ENCODE results near the gene CCDC81.
"Not testable (repeated sequence)": the region's sequence is repeated elsewhere in the genome, so short reads cannot be mapped to it uniquely, and the experiment has no call there.

The CCDC81 gene

GRCh38 chr11:86374586-86374985, at the start of gene CCDC81:
TSS of gene CCDC81 (plus strand) at chr11:86374887. CDS start at chr11:86375164, 277 bp downstream.
- Histone ChIP-seq H3K4me1 (ENCODE audit: control insufficient read depth in 1 of 2, insufficient read depth in 2 of 2, low read length in 2 of 2) (no peaks in the 10 kb centered on the region), H3K9me3 (ENCODE audit: control insufficient read depth in 1 of 2, low read length in 2 of 2) (no peaks in the 10 kb centered on the region), H3K4me3 (ENCODE audit: low read depth in 1 of 2, low read length in 2 of 2) (peak within 1 kb of the TSS; percentile 32 to 54), H3K27ac (ENCODE audit: low read length) (no peak within 1 kb of the TSS), H3K27me3 (ENCODE audit: low read depth, low read length) (no peaks in the 10 kb centered on the region), H3K36me3 (ENCODE audit: control insufficient read depth in 1 of 2, insufficient read depth in 2 of 2, low read length in 2 of 2) (no peaks in the 10 kb centered on the region)

DNA sequence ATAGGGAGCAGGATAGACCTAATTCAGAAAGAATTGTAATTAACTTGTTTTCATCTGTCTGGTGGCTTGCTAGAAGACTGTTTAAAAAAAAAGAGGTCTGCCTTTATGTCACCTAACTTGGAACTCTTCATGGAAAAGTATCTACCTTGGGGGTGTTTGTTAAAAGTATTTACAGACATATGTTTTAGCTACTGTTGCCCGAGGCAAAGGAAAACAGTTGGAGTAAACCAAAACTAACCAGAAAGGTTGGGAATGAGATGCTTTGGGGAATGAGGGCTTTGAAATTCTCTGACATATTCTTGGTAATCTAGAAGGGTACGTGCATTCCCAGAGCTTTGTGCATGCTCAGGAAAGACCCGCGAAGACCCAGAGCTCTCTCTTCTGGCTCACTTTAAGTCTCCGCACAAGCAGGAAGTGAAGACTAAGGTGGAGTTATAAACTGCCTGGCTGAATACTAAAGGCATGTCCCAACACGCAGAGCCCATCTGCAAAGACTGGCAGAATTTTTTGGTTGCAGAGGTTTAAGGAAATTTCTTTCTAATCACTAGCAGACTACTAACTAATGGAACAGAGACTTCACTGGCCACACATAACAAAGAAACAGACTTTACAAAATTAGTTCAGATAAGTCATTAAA, 39.4 kb upstream of the CCDC81 start:
- H3K36me3 ChIP-seq (ENCODE audit: control insufficient read depth in 1 of 2, insufficient read depth in 2 of 2, low read length in 2 of 2), result peaks cover 8 to 38% of the 10 kb centered on the region in 2 donors
- H3K27me3 ChIP-seq (ENCODE audit: low read depth, low read length), result no peaks in the 10 kb centered on the region
- no peak overlapping the region for H3K27ac ChIP-seq (ENCODE audit: low read length)
- H3K4me3 ChIP-seq (ENCODE audit: low read depth in 1 of 2, low read length in 2 of 2), result no peak overlapping the region
- no peaks in the 10 kb centered on the region for H3K9me3 ChIP-seq (ENCODE audit: control insufficient read depth in 1 of 2, low read length in 2 of 2)
- no peaks in the 10 kb centered on the region for H3K4me1 ChIP-seq (ENCODE audit: control insufficient read depth in 1 of 2, insufficient read depth in 2 of 2, low read length in 2 of 2)

GRCh38 chr11:86337227-86337626, 37.5 kb upstream of the CCDC81 start:
- no peak overlapping the region for H3K27ac ChIP-seq (ENCODE audit: low read length)
- H3K4me3 ChIP-seq (ENCODE audit: low read depth in 1 of 2, low read length in 2 of 2), result no peak overlapping the region
- H3K27me3 ChIP-seq (ENCODE audit: low read depth, low read length), result no peaks in the 10 kb centered on the region
- H3K4me1 ChIP-seq (ENCODE audit: control insufficient read depth in 1 of 2, insufficient read depth in 2 of 2, low read length in 2 of 2), result no peaks in the 10 kb centered on the region
- no peaks in the 10 kb centered on the region for H3K9me3 ChIP-seq (ENCODE audit: control insufficient read depth in 1 of 2, low read length in 2 of 2)
- peaks cover 8 to 38% of the 10 kb centered on the region in 2 donors for H3K36me3 ChIP-seq (ENCODE audit: control insufficient read depth in 1 of 2, insufficient read depth in 2 of 2, low read length in 2 of 2)

- no peaks in the 10 kb centered on the region for H3K27me3 ChIP-seq (ENCODE audit: low read depth, low read length)
- no peaks in the 10 kb centered on the region for H3K9me3 ChIP-seq (ENCODE audit: control insufficient read depth in 1 of 2, low read length in 2 of 2)
- H3K4me3 ChIP-seq (ENCODE audit: low read depth in 1 of 2, low read length in 2 of 2), result no peak overlapping the region
- H3K4me1 ChIP-seq (ENCODE audit: control insufficient read depth in 1 of 2, insufficient read depth in 2 of 2, low read length in 2 of 2), result no peaks in the 10 kb centered on the region
- H3K36me3 ChIP-seq (ENCODE audit: control insufficient read depth in 1 of 2, insufficient read depth in 2 of 2, low read length in 2 of 2), result peaks cover 0 to 25% of the 10 kb centered on the region in 2 donors
- H3K27ac ChIP-seq (ENCODE audit: low read length), result no peak overlapping the region
These were observed 33.3 kb upstream of the CCDC81 start for GRCh38 chr11:86341382-86341781.

DNA sequence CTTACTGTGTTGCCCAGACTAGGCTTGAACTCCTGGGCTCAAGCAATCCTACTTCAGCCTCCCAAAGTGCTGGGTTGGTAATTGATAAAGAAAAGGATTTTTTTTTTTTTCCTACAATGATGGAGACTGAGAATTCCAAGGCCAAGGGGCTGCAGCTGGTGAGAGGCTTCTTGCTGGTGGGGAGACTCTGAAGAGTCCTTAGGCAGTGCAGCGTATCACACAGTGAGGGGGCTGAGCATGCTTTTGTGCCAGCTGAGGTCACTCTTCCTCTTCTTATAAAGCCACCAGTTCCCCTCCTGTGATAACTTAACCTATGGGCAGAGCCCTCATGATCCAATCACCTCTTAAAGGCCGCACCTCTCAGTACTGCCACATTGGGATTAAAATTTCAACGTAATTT, 28.2 kb upstream of the CCDC81 start:
- Histone ChIP-seq H3K27me3 (ENCODE audit: low read depth, low read length) (no peaks in the 10 kb centered on the region), H3K9me3 (ENCODE audit: control insufficient read depth in 1 of 2, low read length in 2 of 2) (no peaks in the 10 kb centered on the region), H3K4me1 (ENCODE audit: control insufficient read depth in 1 of 2, insufficient read depth in 2 of 2, low read length in 2 of 2) (no peaks in the 10 kb centered on the region), H3K27ac (ENCODE audit: low read length) (no peak overlapping the region), H3K4me3 (ENCODE audit: low read depth in 1 of 2, low read length in 2 of 2) (no peak overlapping the region), H3K36me3 (ENCODE audit: control insufficient read depth in 1 of 2, insufficient read depth in 2 of 2, low read length in 2 of 2) (peaks cover 0 to 10% of the 10 kb centered on the region in 2 donors)

DNA sequence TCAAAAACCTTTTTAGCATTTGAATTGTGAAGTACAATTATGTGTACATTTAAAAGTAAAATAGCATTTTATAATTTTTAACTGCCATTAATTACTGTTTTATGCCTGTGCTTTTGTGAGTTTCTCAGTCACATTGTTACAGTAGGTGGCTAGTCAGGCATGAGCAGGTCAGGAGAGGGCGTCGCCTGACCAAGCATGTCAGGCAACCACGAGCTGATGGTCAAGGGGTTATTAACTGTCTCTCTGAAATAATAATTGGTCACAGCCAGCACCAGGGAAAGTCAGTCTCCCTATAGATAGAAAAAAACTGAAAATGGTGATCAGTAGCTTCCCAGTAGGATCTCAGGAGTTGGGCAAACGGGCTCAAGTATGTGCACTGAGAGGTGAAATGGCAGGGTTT, 19.4 kb upstream of the CCDC81 start:
- H3K9me3 ChIP-seq (ENCODE audit: control insufficient read depth in 1 of 2, low read length in 2 of 2), result no peaks in the 10 kb centered on the region
- H3K27ac ChIP-seq (ENCODE audit: low read length), result no peak overlapping the region
- H3K4me1 ChIP-seq (ENCODE audit: control insufficient read depth in 1 of 2, insufficient read depth in 2 of 2, low read length in 2 of 2), result no peaks in the 10 kb centered on the region
- H3K36me3 ChIP-seq (ENCODE audit: control insufficient read depth in 1 of 2, insufficient read depth in 2 of 2, low read length in 2 of 2), result no peaks in the 10 kb centered on the region
- H3K4me3 ChIP-seq (ENCODE audit: low read depth in 1 of 2, low read length in 2 of 2), result no peak overlapping the region
- H3K27me3 ChIP-seq (ENCODE audit: low read depth, low read length), result no peaks in the 10 kb centered on the region

- not testable (repeated sequence) for H3K4me3 ChIP-seq (ENCODE audit: low read depth in 1 of 2, low read length in 2 of 2); H3K27me3 ChIP-seq (ENCODE audit: low read depth, low read length); H3K27ac ChIP-seq (ENCODE audit: low read length); H3K9me3 ChIP-seq (ENCODE audit: control insufficient read depth in 1 of 2, low read length in 2 of 2); H3K36me3 ChIP-seq (ENCODE audit: control insufficient read depth in 1 of 2, insufficient read depth in 2 of 2, low read length in 2 of 2); H3K4me1 ChIP-seq (ENCODE audit: control insufficient read depth in 1 of 2, insufficient read depth in 2 of 2, low read length in 2 of 2)
These were observed 17.3 kb upstream of the CCDC81 start for GRCh38 chr11:86357412-86357811.

DNA sequence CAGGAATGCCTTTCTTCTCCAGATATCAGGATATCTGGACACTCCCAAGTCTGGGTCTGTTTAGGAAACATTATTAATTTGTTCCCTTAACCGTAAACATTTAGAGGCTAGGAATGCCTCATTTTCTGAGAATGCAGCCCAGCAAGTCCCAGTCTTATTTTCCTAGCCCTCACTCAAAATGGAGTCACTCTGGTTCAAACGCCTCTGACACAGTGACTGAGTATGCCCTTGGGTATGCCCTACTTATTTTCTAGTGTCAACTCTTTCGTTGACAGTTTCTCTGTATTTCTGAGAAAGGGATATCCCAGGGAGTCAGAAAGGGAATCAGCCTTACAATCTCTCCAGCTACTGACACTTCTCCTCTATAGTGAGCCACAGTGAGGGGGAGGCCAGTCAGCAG, 16.0 kb upstream of the CCDC81 start:
- Histone ChIP-seq H3K4me3 (ENCODE audit: low read depth in 1 of 2, low read length in 2 of 2) (no peak overlapping the region), H3K4me1 (ENCODE audit: control insufficient read depth in 1 of 2, insufficient read depth in 2 of 2, low read length in 2 of 2) (no peaks in the 10 kb centered on the region), H3K36me3 (ENCODE audit: control insufficient read depth in 1 of 2, insufficient read depth in 2 of 2, low read length in 2 of 2) (no peaks in the 10 kb centered on the region), H3K9me3 (ENCODE audit: control insufficient read depth in 1 of 2, low read length in 2 of 2) (no peaks in the 10 kb centered on the region), H3K27ac (ENCODE audit: low read length) (no peak overlapping the region), H3K27me3 (ENCODE audit: low read depth, low read length) (no peaks in the 10 kb centered on the region)

GRCh38 chr11:86360775-86361395, 13.8 kb upstream of the CCDC81 start:
- Histone ChIP-seq H3K9me3 (ENCODE audit: control insufficient read depth in 1 of 2, low read length in 2 of 2) (no peaks in the 10 kb centered on the region), H3K27ac (ENCODE audit: low read length) (no peak overlapping the region), H3K27me3 (ENCODE audit: low read depth, low read length) (no peaks in the 10 kb centered on the region), H3K4me3 (ENCODE audit: low read depth in 1 of 2, low read length in 2 of 2) (no peak overlapping the region), H3K36me3 (ENCODE audit: control insufficient read depth in 1 of 2, insufficient read depth in 2 of 2, low read length in 2 of 2) (no peaks in the 10 kb centered on the region), H3K4me1 (ENCODE audit: control insufficient read depth in 1 of 2, insufficient read depth in 2 of 2, low read length in 2 of 2) (no peaks in the 10 kb centered on the region)

DNA sequence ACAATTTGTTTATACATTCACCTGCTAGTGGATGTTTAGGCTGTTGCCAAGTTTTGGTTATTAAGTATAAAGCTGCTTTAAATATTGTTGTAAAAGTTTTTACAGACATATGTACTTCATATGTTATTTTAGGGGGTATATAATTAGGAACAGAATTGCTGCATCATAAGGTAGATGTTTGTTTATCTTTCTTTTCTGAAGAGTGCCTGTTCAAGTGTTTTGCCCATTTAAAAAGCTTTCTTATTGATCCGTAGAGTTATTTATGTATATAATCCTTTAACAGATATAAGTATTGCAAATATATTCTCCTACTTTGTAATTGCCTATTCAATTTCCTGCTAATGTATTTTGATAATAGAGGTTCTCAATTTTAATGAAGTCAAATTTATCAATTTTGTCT, 11.3 kb upstream of the CCDC81 start:
- H3K27ac ChIP-seq (ENCODE audit: low read length), result no peak overlapping the region
- H3K9me3 ChIP-seq (ENCODE audit: control insufficient read depth in 1 of 2, low read length in 2 of 2), result no peaks in the 10 kb centered on the region
- H3K4me3 ChIP-seq (ENCODE audit: low read depth in 1 of 2, low read length in 2 of 2), result no peak overlapping the region

DNA sequence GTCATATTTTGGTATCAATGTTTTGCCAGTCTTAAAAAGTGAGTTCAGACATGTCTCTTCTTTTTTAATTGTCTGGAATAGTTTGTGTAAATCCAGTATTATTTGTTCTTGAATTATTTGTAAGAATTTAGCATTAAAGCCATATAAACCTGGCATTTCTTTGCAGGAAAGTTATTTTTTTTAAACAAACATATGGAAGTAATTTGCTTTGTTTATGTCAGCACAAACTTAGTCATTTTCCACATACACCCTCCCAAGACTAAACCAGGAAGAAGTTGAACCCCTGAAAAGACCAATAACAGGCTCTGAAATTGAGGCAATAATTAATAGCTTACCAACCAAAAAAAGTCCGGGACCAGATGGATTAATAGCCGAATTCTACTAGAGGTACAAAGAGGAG, 9.1 kb upstream of the CCDC81 start:
- Histone ChIP-seq H3K4me3 (ENCODE audit: low read depth in 1 of 2, low read length in 2 of 2) (no peak overlapping the region), H3K27ac (ENCODE audit: low read length) (no peak overlapping the region), H3K9me3 (ENCODE audit: control insufficient read depth in 1 of 2, low read length in 2 of 2) (no peaks in the 10 kb centered on the region), H3K27me3 (ENCODE audit: low read depth, low read length) (no peaks in the 10 kb centered on the region), H3K4me1 (ENCODE audit: control insufficient read depth in 1 of 2, insufficient read depth in 2 of 2, low read length in 2 of 2) (no peaks in the 10 kb centered on the region), H3K36me3 (ENCODE audit: control insufficient read depth in 1 of 2, insufficient read depth in 2 of 2, low read length in 2 of 2) (no peaks in the 10 kb centered on the region)

More for the DNA sequence above, 11.3 kb upstream of the CCDC81 start:
- Histone ChIP-seq H3K36me3 (ENCODE audit: control insufficient read depth in 1 of 2, insufficient read depth in 2 of 2, low read length in 2 of 2) (no peaks in the 10 kb centered on the region), H3K4me1 (ENCODE audit: control insufficient read depth in 1 of 2, insufficient read depth in 2 of 2, low read length in 2 of 2) (no peaks in the 10 kb centered on the region), H3K27me3 (ENCODE audit: low read depth, low read length) (no peaks in the 10 kb centered on the region)

DNA sequence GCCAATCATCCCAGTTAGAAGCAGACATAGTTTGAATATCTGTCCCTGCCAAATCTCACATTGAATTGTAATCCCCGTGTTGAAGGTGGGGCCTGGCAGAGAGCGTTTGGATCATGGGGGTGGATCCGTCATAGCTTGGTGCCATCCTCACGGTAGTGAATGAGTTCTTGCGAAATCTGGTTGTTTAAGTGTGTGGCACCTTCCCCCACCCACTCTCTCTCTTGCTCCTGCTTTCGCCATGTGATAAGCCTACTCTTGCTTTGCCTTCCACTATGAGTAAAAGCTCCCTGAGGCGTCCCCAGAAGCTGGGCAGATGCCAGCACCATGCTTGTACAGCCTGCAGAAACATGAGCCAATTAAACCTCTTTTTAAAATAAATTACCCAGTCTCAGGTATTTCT, 5.0 kb upstream of the CCDC81 start:
- Histone ChIP-seq H3K27me3 (ENCODE audit: low read depth, low read length) (no peaks in the 10 kb centered on the region), H3K9me3 (ENCODE audit: control insufficient read depth in 1 of 2, low read length in 2 of 2) (no peaks in the 10 kb centered on the region), H3K4me1 (ENCODE audit: control insufficient read depth in 1 of 2, insufficient read depth in 2 of 2, low read length in 2 of 2) (no peaks in the 10 kb centered on the region), H3K36me3 (ENCODE audit: control insufficient read depth in 1 of 2, insufficient read depth in 2 of 2, low read length in 2 of 2) (no peaks in the 10 kb centered on the region), H3K4me3 (ENCODE audit: low read depth in 1 of 2, low read length in 2 of 2) (no peak overlapping the region), H3K27ac (ENCODE audit: low read length) (no peak overlapping the region)

Measured in muscle layer of duodenum (tissue), 2 donors.